WTC11 (cell line): ENCODE data around the gene MKI67.

Experiments
- AFF4 ChIP-seq: sonication (generic); formaldehyde crosslinking; IDR thresholded peaks from 2 replicates; pipeline ENCODE4 v1.8.1; 2023; ENCODE audit warnings: mild to moderate bottlenecking, missing genetic modification reagents, borderline replicate concordance
- ATF3 ChIP-seq: sonication (generic); formaldehyde crosslinking; conservative IDR thresholded peaks from 2 replicates; pipeline ENCODE4 v1.8.1; 2022; ENCODE audit warnings: mild to moderate bottlenecking, missing genetic modification reagents
- CTCF ChIP-seq: fragments of 200-600 bp; IDR thresholded peaks from 2 replicates; pipeline ENCODE4 v1.8.0; 2022; ENCODE audit warnings: antibody characterized with exemption
- ELF4 ChIP-seq: sonication (generic); formaldehyde crosslinking; IDR thresholded peaks from 2 replicates; pipeline ENCODE4 v1.8.1; 2022; ENCODE audit warnings: low read depth, mild to moderate bottlenecking, moderate library complexity, missing genetic modification reagents
- FOXP4 ChIP-seq: sonication (generic); formaldehyde crosslinking; IDR thresholded peaks from 2 replicates; pipeline ENCODE4 v1.8.0; 2022; ENCODE audit warnings: mild to moderate bottlenecking, missing genetic modification reagents
- GABPB1 ChIP-seq: sonication (generic); formaldehyde crosslinking; IDR thresholded peaks from 2 replicates; pipeline ENCODE4 v1.8.1; 2023; ENCODE audit warnings: mild to moderate bottlenecking, missing genetic modification reagents
- HMGXB4 ChIP-seq: sonication (generic); formaldehyde crosslinking; IDR thresholded peaks from 2 replicates; pipeline ENCODE4 v1.8.1; 2023; ENCODE audit warnings: mild to moderate bottlenecking, moderate library complexity, missing genetic modification reagents
- SP1 ChIP-seq: sonication (generic); formaldehyde crosslinking; conservative IDR thresholded peaks from 2 replicates; pipeline ENCODE4 v1.8.1; 2022; ENCODE audit warnings: missing genetic modification reagents
- USF2 ChIP-seq: sonication (generic); formaldehyde crosslinking; IDR thresholded peaks from 2 replicates; pipeline ENCODE4 v1.8.1; 2023; ENCODE audit warnings: mild to moderate bottlenecking, missing genetic modification reagents, moderate library complexity
- ZNF512 ChIP-seq: sonication (generic); formaldehyde crosslinking; IDR thresholded peaks from 2 replicates; pipeline ENCODE4 v1.8.1; 2022; ENCODE audit warnings: missing genetic modification reagents, borderline replicate concordance
- ZNF532 ChIP-seq: fragments of 250-450 bp; sonication (Bioruptor Pico); IDR thresholded peaks from 2 replicates; pipeline ENCODE4 v1.9.0; 2021; ENCODE audit warnings: mild to moderate bottlenecking, borderline replicate concordance

GRCh38 chr10:128068398-128069285, 57.6 kb downstream of the MKI67 start:
- no peak for TF ChIP-seq CTCF
- no peak for TF ChIP-seq HMGXB4 (CRISPR knock-in tag)
- no peak for TF ChIP-seq GABPB1 (CRISPR knock-in tag)
- no peak for TF ChIP-seq FOXP4 (CRISPR knock-in tag)
- no peak for TF ChIP-seq ATF3
- TF ChIP-seq USF2 (CRISPR knock-in tag), result no peak
- TF ChIP-seq AFF4 (CRISPR knock-in tag), result no peak
- no peak for TF ChIP-seq ELF4 (CRISPR knock-in tag)
- no peak for TF ChIP-seq ZNF532 (CRISPR knock-in tag)
- TF ChIP-seq ZNF512, result no peak
- no peak for TF ChIP-seq SP1 (CRISPR knock-in tag)
